Lung (tissue), 12 donors: ENCODE data around the gene C2CD2. TPM values are rescaled to one million over a fixed set of nuclear protein-coding genes. Genes with fewer than 3 reads are reported as not detected.

Experiments used
- ATAC-seq: fragments of 200-7000 bp; cut with Tn5 transposase; one replicate; pipeline ENCODE4 v1.9.1; 2020; ENCODE audit warnings: moderate number of reproducible peaks; ENCODE audit not compliant: insufficient read depth, low FRiP score
- DNase-seq, 3 donors: peaks; one replicate each; pipeline ENCODE4 v3.0.0-alpha.2; 2013 to 2017
- H3K27ac ChIP-seq, 2 donors: one replicate each; pipeline ENCODE4 v1.5.1; 2013; ENCODE audit warnings: mild to moderate bottlenecking in 2 of 2, moderate library complexity in 2 of 2, control low read depth in 1 of 2, inconsistent platforms in 1 of 2, low read depth in 1 of 2, low read length in 1 of 2
- H3K27me3 ChIP-seq, 3 donors: one replicate each; pipeline ENCODE4 v1.5.1; 2013; ENCODE audit warnings: low read length in 2 of 3; ENCODE audit not compliant: control insufficient read depth in 3 of 3, insufficient read depth in 3 of 3
- H3K36me3 ChIP-seq, 4 donors: one replicate each; pipeline ENCODE4 v1.5.1; 2013; ENCODE audit warnings: low read length in 4 of 4, mild to moderate bottlenecking in 1 of 4, moderate library complexity in 1 of 4; ENCODE audit not compliant: control insufficient read depth in 4 of 4, insufficient read depth in 4 of 4
- H3K4me1 ChIP-seq, 5 donors: one replicate each; pipeline ENCODE4 v1.5.1; 2013; ENCODE audit warnings: low read length in 5 of 5, mild to moderate bottlenecking in 2 of 5, moderate library complexity in 1 of 5; ENCODE audit not compliant: control insufficient read depth in 5 of 5, insufficient read depth in 5 of 5
- H3K4me3 ChIP-seq: one replicate; pipeline ENCODE4 v1.5.1; 2013; ENCODE audit warnings: mild to moderate bottlenecking, control low read depth, moderate library complexity
- H3K9ac ChIP-seq, 2 donors: one replicate each; pipeline ENCODE4 v1.5.1; 2013; ENCODE audit warnings: low read length in 2 of 2, control low read depth in 1 of 2; ENCODE audit not compliant: insufficient read depth in 1 of 2
- H3K9me3 ChIP-seq, 4 donors: one replicate each; pipeline ENCODE4 v1.5.1; 2013; ENCODE audit warnings: low read length in 3 of 4, mild to moderate bottlenecking in 1 of 4, moderate library complexity in 1 of 4; ENCODE audit not compliant: control insufficient read depth in 4 of 4, insufficient read depth in 3 of 4
- CTCF ChIP-seq: IDR thresholded peaks from 2 replicates; pipeline ENCODE4 v1.5.1; 2012; ENCODE audit warnings: mild to moderate bottlenecking; ENCODE audit errors: control extremely low read depth, extremely low read depth
- WGBS, 2 donors: extraction: QIAGEN DNeasy Blood & Tissue Kit; methylation state at CpG; one replicate each; pipeline ENCODE4 v1.1.7; 2013; 5-methylcytosine and 5-hydroxymethylcytosine counted together
- polyA plus RNA-seq, 2 donors: library from polyadenylated mRNA; stranded (reverse); fragments of 200-250 nt; gene quantifications; one replicate each; pipeline ENCODE4 v1.2.1, GENCODE V29; 2013
- total RNA-seq, 2 donors: library from RNA; depleted of rRNA in 1 of 2; stranded (reverse); fragments of >200 nt in 1 of 2; gene quantifications; one replicate each; pipeline ENCODE4 v1.2.1, GENCODE V29; 2014 to 2021
- donor health status: control.
- donor health status: control.
- donor health status: Bipolar disorder and iron deficiency.
- donor health status: healthy.
- donor health status: DM: yes; HTN: yes; CAD: no.

C2CD2 gene
- total and polyA plus RNA-seq, 4 donors = 7.0 to 19.5 (median 12.2) TPM

GRCh38 chr21:41980561-41980960, 26.7 kb upstream of the C2CD2 start:
- Histone ChIP-seq H3K4me3 (no peak overlapping the region), H3K27ac (no peak overlapping the region), H3K4me1 (peaks cover 0 to 3% (median 0%) of the 10 kb centered on the region in 5 donors), H3K36me3 (no peaks in the 10 kb centered on the region), H3K9me3 (peaks cover 0 to 4% (median 0%) of the 10 kb centered on the region in 4 donors), H3K9ac (no peak overlapping the region), H3K27me3 (no peaks in the 10 kb centered on the region)
- DNase-seq (no peak), ATAC-seq (no peak)
- no peak for TF ChIP-seq CTCF

- H3K27me3 ChIP-seq = no peaks in the 10 kb centered on the region
- H3K36me3 ChIP-seq = no peaks in the 10 kb centered on the region
- H3K27ac ChIP-seq = no peak overlapping the region
- WGBS, 2 donors = 85 to 91% methylated on average over 7 of the region's 7 CpGs
- H3K9ac ChIP-seq = no peak overlapping the region
- H3K9me3 ChIP-seq = peaks cover 0 to 4% (median 0%) of the 10 kb centered on the region in 4 donors
- ATAC-seq = no peak
- H3K4me3 ChIP-seq = no peak overlapping the region
- no peak for DNase-seq
- peaks cover 0 to 3% (median 0%) of the 10 kb centered on the region in 5 donors for H3K4me1 ChIP-seq
- no peak for TF ChIP-seq CTCF
These were observed 26.0 kb upstream of the C2CD2 start for GRCh38 chr21:41979751-41980369.

- DNase-seq (no peak), ATAC-seq (no peak)
- H3K27ac ChIP-seq = no peak overlapping the region
- H3K4me3 ChIP-seq = no peak overlapping the region
- H3K27me3 ChIP-seq = no peaks in the 10 kb centered on the region
- no peak overlapping the region for H3K9ac ChIP-seq
- no peak for TF ChIP-seq CTCF
- peaks cover 0 to 3% (median 0%) of the 10 kb centered on the region in 5 donors for H3K4me1 ChIP-seq
- H3K36me3 ChIP-seq = no peaks in the 10 kb centered on the region
- peaks cover 0 to 4% (median 0%) of the 10 kb centered on the region in 4 donors for H3K9me3 ChIP-seq
- 68 to 92% methylated on average over 4 of the region's 4 CpGs for WGBS, 2 donors
These were observed 25.5 kb upstream of the C2CD2 start for GRCh38 chr21:41979335-41979734.
